GM03348 (cell line): ENCODE results near the gene TRIM51G.
"Not testable (repeated sequence)": the region's sequence is repeated elsewhere in the genome, so short reads cannot be mapped to it uniquely, and the experiment has no call there.

Source experiments
- DNase-seq: peaks from one replicate; pipeline ENCODE4 v3.0.0; 2012; ENCODE audit warnings: low spot score

Gene TRIM51G, protein sequence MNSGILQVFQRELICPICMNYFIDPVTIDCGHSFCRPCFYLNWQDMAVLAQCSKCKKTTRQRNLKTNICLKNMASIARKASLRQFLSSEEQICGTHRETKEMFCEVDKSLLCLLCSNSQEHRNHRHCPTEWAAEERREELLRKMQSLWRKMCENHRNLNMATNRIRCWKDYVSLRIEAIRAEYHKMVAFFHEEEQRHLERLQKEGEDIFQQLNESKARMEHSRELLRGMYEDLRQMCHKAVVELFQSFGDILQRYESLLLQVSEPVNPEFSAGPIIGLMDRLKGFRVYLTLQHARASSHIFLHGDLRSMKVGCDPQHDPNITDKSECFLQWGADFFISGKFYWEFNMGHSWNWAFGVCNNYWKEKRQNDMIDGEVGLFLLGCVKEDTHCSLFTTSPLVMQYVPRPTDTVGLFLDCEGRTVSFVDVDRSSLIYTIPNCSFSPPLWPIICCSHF

DNA sequence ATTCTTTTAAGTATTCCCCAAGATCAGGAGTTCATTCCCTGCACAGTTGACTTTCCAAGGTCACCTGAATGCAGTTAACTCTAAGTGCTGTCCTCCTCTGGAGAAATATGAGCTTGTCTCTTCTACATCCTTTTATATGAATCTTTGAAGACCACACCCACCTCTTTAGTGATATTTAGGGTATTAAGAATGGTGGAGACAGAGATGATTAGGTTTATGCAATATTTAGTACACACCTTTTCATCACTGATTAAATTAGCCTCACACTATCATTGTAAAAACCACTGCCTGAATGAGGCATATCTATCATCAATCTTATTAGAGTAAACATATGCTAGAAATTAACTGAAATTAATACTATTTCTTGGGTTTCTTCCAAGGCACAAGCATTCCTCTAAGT, at the start of gene TRIM51G:
Gene TRIM51G (minus strand): TSS at position 101 of the 400 bp plus-strand sequence. CDS start 2,190 bp downstream, outside the sequence.
- DNase-seq = not testable (repeated sequence)

DNA sequence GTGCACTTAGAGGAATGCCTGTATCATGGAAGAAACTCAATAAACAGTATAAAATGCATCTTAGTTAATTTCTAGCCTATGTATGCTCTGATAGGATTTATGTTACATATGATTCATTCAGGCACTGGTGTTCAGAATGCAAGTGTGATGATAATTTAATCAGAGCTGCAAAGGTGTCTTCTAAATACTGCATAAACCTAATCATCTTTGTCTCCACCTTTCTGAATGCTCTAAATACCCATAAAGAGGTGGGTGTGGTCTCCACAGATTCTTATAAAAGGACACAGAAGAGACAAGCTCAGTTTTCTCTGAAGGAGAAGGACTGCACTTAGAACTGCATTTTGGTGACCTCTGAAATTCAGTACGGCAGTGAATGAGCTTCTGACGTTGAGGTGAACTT, 44.8 kb upstream of the TRIM51G start, which contains the start of gene TRIM49B:
Gene TRIM49B (plus strand): TSS at position 301 of the 400 bp plus-strand sequence. CDS start 2,777 bp downstream, outside the sequence.
- DNase-seq = not testable (repeated sequence)

DNA sequence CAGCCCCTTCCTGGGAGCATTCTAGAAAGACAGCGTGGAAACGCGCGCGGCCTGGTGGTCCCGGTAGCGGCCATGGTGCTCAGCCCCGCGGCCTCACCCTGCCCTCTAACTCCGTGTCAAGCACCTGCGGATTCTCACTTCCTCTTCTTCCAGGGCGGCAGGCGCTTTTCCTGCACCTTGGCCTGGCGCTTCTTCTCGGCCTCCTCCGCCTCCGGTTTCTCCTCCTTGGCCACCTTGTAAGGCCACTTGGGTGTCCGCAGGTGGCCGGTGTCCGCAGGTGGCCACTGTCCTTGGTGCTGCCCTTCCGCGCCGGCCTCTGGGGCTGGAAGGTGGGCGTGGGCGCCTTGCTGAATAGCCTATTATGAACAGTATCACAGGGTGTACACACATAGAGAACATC, 15.1 kb downstream of the TRIM51G start:
- DNase-seq = not testable (repeated sequence)

DNA sequence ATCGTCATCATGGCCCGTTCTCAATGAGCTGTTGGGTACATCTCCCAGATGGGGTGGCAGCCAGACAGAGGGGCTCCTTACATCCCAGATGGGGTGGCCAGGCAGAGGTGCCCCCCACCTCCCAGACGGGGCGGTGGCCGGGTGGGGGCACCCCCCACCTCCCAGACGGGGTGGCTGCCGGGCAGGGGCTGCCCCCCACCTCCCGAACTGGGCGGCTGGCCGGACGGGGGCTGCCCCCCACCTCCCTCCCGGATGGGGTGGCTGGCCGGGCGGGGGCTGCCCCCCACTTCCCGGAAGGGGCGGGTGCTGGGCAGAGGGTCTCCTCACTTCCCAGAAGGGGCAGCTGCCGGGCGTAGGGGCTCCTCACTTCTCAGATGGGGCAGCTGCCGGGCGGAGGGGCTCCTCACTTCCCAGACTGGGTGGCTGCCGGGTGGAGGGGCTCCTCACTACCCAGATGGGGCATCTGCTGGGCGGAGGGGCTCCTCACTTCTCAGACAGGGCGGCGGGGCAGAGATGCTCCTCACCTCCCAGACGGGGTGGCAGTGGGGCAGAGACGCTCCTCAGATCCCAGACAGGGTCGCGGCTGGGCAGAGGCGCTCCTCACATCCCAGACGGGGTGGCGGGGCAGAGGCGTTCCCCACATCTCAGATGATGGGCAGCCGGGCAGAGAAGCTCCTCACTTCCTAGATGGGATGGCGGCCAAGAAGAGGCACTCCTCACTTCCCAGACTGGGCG, 28.2 kb downstream of the TRIM51G start:
- DNase-seq = not testable (repeated sequence)

DNA sequence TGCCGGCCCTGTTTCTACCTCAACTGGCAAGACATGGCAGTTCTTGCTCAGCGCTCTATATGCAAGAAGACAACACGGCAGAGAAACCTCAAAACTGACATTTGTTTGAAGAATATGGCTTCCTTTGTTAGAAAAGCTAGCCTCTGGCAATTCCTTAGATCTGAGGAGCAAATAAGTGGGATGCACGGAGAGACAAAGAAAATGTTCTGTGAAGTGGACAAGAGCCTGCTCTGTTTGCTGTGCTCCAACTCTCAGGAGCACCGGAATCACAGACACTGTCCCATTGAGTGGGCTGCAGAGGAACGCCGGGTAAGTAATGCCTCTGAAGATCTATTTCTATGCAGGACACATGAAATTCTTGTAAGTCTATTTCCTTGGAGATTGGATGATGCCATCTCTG, 37.9 kb downstream of the TRIM51G start:
- DNase-seq = not testable (repeated sequence)
